Neural cell (in vitro differentiated cells): Measurements from ENCODE around the gene NR1D1.

Experiments used
- EP300 ChIP-seq: fragments of 450-650 bp; conservative IDR thresholded peaks from 2 replicates; pipeline ENCODE4 v1.6.1; 2014; ENCODE audit warnings: antibody characterized with exemption, mild to moderate bottlenecking, moderate library complexity; ENCODE audit not compliant: poor library complexity, severe bottlenecking
- EZH2 ChIP-seq: fragments of 200-600, 300-800 bp; shearing (Covaris generic), sonication (generic); IDR thresholded peaks from 2 replicates; pipeline ENCODE4 v1.6.1; 2014; ENCODE audit warnings: antibody characterized with exemption, low read length, borderline replicate concordance, mild to moderate bottlenecking; ENCODE audit not compliant: insufficient read depth, poor library complexity, severe bottlenecking
- MXI1 ChIP-seq: fragments of 450-650 bp; conservative IDR thresholded peaks from 2 replicates; pipeline ENCODE4 v1.6.1; 2014; ENCODE audit warnings: antibody characterized with exemption, mild to moderate bottlenecking; ENCODE audit not compliant: poor library complexity, severe bottlenecking
- RAD21 ChIP-seq: fragments of 450-650 bp; conservative IDR thresholded peaks from 2 replicates; pipeline ENCODE4 v1.6.1; 2014; ENCODE audit warnings: antibody characterized with exemption, mild to moderate bottlenecking, moderate library complexity
- TAF1 ChIP-seq: IDR thresholded peaks from 2 replicates; pipeline ENCODE4 v1.6.1; 2012; ENCODE audit warnings: low read depth
- TF ChIP-seq, protein P1 (sequence below): fragments of 450-650 bp; IDR thresholded peaks from 2 replicates; pipeline ENCODE4 v1.5.1; 2014; ENCODE audit warnings: antibody characterized with exemption, mild to moderate bottlenecking, moderate library complexity; ENCODE audit not compliant: poor library complexity, severe bottlenecking
- TF ChIP-seq, protein P2 (sequence below): IDR thresholded peaks from 2 replicates; pipeline ENCODE4 v1.6.1; 2012; ENCODE audit warnings: borderline replicate concordance

DNA sequence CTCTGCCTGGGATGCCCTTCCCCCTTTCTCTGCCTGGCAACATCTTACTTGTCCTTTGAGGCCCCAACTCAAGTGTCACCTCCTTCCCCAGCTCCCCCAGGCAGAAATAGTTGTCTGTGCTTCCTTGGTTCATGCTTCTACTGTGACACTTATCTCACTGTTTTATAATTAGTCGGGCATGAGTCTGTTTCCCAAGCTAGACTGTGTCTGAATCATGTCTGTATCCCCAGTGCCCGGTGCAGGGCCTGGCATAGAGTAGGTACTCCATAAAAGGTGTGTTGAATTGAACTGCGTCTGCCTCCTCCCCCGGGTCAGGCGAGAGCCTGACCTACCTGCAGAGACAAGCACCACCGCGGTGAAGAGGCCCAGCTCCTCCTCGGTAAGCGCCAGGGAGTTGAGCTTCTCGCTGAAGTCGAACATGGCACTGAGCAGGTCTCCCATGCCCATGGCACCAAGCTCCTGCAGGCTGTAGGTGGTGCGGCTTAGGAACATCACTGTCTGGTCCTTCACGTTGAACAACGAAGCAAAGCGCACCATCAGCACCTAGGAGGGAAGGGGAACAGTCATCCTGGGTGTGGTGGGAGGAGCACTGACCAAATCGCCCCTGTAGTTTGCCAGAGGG, 6.7 kb downstream of the NR1D1 start:
- TF ChIP-seq, protein P1, sequence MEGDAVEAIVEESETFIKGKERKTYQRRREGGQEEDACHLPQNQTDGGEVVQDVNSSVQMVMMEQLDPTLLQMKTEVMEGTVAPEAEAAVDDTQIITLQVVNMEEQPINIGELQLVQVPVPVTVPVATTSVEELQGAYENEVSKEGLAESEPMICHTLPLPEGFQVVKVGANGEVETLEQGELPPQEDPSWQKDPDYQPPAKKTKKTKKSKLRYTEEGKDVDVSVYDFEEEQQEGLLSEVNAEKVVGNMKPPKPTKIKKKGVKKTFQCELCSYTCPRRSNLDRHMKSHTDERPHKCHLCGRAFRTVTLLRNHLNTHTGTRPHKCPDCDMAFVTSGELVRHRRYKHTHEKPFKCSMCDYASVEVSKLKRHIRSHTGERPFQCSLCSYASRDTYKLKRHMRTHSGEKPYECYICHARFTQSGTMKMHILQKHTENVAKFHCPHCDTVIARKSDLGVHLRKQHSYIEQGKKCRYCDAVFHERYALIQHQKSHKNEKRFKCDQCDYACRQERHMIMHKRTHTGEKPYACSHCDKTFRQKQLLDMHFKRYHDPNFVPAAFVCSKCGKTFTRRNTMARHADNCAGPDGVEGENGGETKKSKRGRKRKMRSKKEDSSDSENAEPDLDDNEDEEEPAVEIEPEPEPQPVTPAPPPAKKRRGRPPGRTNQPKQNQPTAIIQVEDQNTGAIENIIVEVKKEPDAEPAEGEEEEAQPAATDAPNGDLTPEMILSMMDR: no peak
- TF ChIP-seq RAD21 (no peak), EZH2 (no peak), EP300 (no peak), MXI1 (no peak), TAF1 (no peak)
- TF ChIP-seq, protein P2, sequence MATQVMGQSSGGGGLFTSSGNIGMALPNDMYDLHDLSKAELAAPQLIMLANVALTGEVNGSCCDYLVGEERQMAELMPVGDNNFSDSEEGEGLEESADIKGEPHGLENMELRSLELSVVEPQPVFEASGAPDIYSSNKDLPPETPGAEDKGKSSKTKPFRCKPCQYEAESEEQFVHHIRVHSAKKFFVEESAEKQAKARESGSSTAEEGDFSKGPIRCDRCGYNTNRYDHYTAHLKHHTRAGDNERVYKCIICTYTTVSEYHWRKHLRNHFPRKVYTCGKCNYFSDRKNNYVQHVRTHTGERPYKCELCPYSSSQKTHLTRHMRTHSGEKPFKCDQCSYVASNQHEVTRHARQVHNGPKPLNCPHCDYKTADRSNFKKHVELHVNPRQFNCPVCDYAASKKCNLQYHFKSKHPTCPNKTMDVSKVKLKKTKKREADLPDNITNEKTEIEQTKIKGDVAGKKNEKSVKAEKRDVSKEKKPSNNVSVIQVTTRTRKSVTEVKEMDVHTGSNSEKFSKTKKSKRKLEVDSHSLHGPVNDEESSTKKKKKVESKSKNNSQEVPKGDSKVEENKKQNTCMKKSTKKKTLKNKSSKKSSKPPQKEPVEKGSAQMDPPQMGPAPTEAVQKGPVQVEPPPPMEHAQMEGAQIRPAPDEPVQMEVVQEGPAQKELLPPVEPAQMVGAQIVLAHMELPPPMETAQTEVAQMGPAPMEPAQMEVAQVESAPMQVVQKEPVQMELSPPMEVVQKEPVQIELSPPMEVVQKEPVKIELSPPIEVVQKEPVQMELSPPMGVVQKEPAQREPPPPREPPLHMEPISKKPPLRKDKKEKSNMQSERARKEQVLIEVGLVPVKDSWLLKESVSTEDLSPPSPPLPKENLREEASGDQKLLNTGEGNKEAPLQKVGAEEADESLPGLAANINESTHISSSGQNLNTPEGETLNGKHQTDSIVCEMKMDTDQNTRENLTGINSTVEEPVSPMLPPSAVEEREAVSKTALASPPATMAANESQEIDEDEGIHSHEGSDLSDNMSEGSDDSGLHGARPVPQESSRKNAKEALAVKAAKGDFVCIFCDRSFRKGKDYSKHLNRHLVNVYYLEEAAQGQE: no peak
